A549 (cell line): Measurements from ENCODE around the gene ZNF625.

Experiments
- BHLHE40 ChIP-seq: IDR thresholded peaks from 2 replicates; pipeline ENCODE4 v1.6.1; 2012; ENCODE audit warnings: low read depth, low read length, inconsistent platforms
- CHD2 ChIP-seq: fragments of 150-350 bp; IDR thresholded peaks from 2 replicates; pipeline ENCODE4 v1.6.1; 2014; ENCODE audit warnings: low read length; ENCODE audit not compliant: partially characterized antibody
- EP300 ChIP-seq, 2 experiments: fragments of >200 bp; sonication (Bioruptor Twin); formaldehyde crosslinking; IDR thresholded peaks; 2 replicates in 1 of 2; 3 replicates in 1 of 2; pipeline ENCODE4 v1.6.1; 2016 to 2017
- HOXA7 ChIP-seq: fragments of 250-450 bp; sonication (Bioruptor Pico); IDR thresholded peaks from 2 replicates; pipeline ENCODE4 v1.5.0; 2020; ENCODE audit warnings: mild to moderate bottlenecking, moderate library complexity
- PBX3 ChIP-seq: IDR thresholded peaks from 2 replicates; pipeline ENCODE4 v1.6.1; 2012
- POLR2A ChIP-seq: IDR thresholded peaks from 2 replicates; pipeline ENCODE4 v1.6.1; 2012; ENCODE audit warnings: mild to moderate bottlenecking, low read length
- POLR2AphosphoS2 ChIP-seq: conservative IDR thresholded peaks from 2 replicates; pipeline ENCODE4 v1.6.1; 2012; ENCODE audit warnings: low read length, improper control_type of control experiment, inconsistent platforms
- ZFP36 ChIP-seq: fragments of 450-650 bp; IDR thresholded peaks from 2 replicates; pipeline ENCODE4 v1.6.1; 2014; ENCODE audit warnings: borderline replicate concordance; ENCODE audit not compliant: partially characterized antibody
- TF ChIP-seq, protein P1 (sequence below): fragments of >200 bp; sonication (Bioruptor Twin); formaldehyde crosslinking; IDR thresholded peaks from 3 replicates; pipeline ENCODE4 v1.5.1; 2016
- TF ChIP-seq, protein P2 (sequence below): fragments of 450-650 bp; IDR thresholded peaks from 2 replicates; pipeline ENCODE4 v1.6.1; 2014; ENCODE audit warnings: antibody characterized with exemption
- TF ChIP-seq, protein P3 (sequence below): fragments of >200 bp; sonication (Bioruptor Twin); formaldehyde crosslinking; IDR thresholded peaks from 3 replicates; pipeline ENCODE4 v1.6.1; 2016

DNA sequence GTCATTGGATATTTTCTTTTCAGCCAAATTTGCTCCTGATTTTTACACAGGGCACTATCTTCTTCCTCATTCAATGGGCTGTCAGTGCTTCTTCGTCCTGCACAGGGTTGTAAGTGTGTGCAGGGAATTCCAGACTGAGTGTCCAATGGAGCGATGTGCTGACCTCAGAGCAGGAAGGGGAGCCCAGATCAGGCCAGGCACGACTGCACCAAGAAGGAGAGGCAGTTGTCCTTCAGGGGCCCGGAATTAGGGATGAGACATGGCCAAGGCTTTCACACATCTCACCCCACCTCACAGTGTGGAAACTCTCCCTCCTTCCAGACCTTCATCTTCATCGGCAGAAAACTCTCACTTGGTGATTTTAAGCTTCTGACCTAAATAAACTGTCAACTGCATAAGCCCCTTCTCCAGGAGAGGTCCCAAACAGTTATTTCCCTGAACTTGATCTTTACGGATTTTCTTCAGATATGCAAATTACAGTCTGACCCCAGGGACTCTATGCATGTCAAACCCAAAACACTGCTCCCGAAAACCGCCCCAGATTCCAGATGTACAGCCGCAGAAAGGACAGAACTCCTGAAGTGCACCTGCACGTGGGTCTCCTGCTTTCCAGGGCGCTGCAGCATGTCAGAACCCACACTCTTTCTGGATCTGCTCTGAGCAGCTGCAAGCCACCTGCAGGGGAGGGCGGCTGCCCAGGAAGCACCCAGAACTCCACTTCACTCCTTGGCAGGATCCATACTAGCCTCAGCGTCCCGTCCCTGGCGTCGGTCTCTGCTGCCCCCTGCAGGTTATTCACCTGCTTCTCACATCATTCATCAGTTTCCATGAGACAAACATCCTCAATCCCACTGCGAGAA, 15.8 kb downstream of the ZNF625 start:
- TF ChIP-seq ZFP36 (no peak), POLR2A (no peak), CHD2 (no peak), BHLHE40 (no peak), PBX3 (no peak), HOXA7 (no peak), POLR2AphosphoS2 (no peak), EP300 (IDR thresholded peaks at IDR 0.05) (no peak)
- TF ChIP-seq, protein P1, sequence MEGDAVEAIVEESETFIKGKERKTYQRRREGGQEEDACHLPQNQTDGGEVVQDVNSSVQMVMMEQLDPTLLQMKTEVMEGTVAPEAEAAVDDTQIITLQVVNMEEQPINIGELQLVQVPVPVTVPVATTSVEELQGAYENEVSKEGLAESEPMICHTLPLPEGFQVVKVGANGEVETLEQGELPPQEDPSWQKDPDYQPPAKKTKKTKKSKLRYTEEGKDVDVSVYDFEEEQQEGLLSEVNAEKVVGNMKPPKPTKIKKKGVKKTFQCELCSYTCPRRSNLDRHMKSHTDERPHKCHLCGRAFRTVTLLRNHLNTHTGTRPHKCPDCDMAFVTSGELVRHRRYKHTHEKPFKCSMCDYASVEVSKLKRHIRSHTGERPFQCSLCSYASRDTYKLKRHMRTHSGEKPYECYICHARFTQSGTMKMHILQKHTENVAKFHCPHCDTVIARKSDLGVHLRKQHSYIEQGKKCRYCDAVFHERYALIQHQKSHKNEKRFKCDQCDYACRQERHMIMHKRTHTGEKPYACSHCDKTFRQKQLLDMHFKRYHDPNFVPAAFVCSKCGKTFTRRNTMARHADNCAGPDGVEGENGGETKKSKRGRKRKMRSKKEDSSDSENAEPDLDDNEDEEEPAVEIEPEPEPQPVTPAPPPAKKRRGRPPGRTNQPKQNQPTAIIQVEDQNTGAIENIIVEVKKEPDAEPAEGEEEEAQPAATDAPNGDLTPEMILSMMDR, result no peak
- TF ChIP-seq, protein P2, sequence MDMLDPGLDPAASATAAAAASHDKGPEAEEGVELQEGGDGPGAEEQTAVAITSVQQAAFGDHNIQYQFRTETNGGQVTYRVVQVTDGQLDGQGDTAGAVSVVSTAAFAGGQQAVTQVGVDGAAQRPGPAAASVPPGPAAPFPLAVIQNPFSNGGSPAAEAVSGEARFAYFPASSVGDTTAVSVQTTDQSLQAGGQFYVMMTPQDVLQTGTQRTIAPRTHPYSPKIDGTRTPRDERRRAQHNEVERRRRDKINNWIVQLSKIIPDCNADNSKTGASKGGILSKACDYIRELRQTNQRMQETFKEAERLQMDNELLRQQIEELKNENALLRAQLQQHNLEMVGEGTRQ, result no peak
- TF ChIP-seq, protein P3, sequence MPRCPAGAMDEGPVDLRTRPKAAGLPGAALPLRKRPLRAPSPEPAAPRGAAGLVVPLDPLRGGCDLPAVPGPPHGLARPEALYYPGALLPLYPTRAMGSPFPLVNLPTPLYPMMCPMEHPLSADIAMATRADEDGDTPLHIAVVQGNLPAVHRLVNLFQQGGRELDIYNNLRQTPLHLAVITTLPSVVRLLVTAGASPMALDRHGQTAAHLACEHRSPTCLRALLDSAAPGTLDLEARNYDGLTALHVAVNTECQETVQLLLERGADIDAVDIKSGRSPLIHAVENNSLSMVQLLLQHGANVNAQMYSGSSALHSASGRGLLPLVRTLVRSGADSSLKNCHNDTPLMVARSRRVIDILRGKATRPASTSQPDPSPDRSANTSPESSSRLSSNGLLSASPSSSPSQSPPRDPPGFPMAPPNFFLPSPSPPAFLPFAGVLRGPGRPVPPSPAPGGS, result no peak
